ENCODE results near the gene PCP4L1. TPM values are rescaled to one million over a fixed set of nuclear protein-coding genes. Genes with fewer than 3 reads are reported as not detected.

PCP4L1 gene
- total RNA-seq, 1 experiment from 2014 or later: 0.83 TPM

GRCh38 chr1:161238039-161238473 is 20.5 kb upstream of the PCP4L1 start, which contains the start of gene NR1I3:
Gene NR1I3, minus strand, starts transcription at chr1:161238203. Its CDS starts 1,638 bp downstream, at chr1:161236565.
- Histone ChIP-seq H2BK120ac (ENCODE audit: low read depth, low read length, poor library complexity, severe bottlenecking) (no peak within 1 kb of the TSS), H3K4me2 (ENCODE audit: insufficient read depth, insufficient read length, low read length) (no peak within 1 kb of the TSS), H3K23ac (ENCODE audit: insufficient read length, low read depth, low read length) (no peak within 1 kb of the TSS), H2BK12ac (ENCODE audit: insufficient read length, low read depth, low read length) (no peak within 1 kb of the TSS), H3K14ac (ENCODE audit: insufficient read depth, low read length) (no peak within 1 kb of the TSS), H4K5ac (ENCODE audit: insufficient read length, low read depth, low read length) (no peak within 1 kb of the TSS), H2AFZ (ENCODE audit: low read length) (no peak within 1 kb of the TSS), H3K27ac (ENCODE audit: insufficient read length, low read depth, low read length) (no peak within 1 kb of the TSS), H2AK5ac (ENCODE audit: insufficient read length, low read length) (no peak within 1 kb of the TSS), H3K56ac (ENCODE audit: insufficient read length, low read depth, low read length) (no peak within 1 kb of the TSS), H3K4me1 (ENCODE audit: insufficient read depth, low read length) (no peaks in the 10 kb centered on the region), H2BK5ac (ENCODE audit: insufficient read length, low read length) (no peak within 1 kb of the TSS), H3T11ph (ENCODE audit: low read length) (no peak within 1 kb of the TSS), H4K20me1 (ENCODE audit: control insufficient read depth, insufficient read depth, insufficient read length) (no peaks in the 10 kb centered on the region), H3K79me1 (ENCODE audit: insufficient read depth, low read depth, low read length, poor library complexity, severe bottlenecking) (no peaks in the 10 kb centered on the region), H3K18ac (ENCODE audit: insufficient read length, low read depth, low read length) (no peak within 1 kb of the TSS), H2BK20ac (ENCODE audit: low read depth, low read length, poor library complexity, severe bottlenecking) (no peak within 1 kb of the TSS), H3K9me3 (ENCODE audit: control insufficient read depth, low read depth, low read length) (no peaks in the 10 kb centered on the region), H3K4ac (ENCODE audit: low read depth, low read length) (no peak within 1 kb of the TSS), H3K9ac (ENCODE audit: extremely low read depth, insufficient read length, low read length) (no peak within 1 kb of the TSS), H3K79me2 (ENCODE audit: insufficient read depth, low read length) (no peaks in the 10 kb centered on the region), H3K23me2 (ENCODE audit: insufficient read length, low read depth, low read length, poor library complexity, severe bottlenecking) (no peaks in the 10 kb centered on the region), H4K91ac (ENCODE audit: insufficient read length, low read depth, low read length) (no peak within 1 kb of the TSS), H2BK15ac (ENCODE audit: low read depth, low read length) (no peak within 1 kb of the TSS), H4K8ac (replicated peaks; ENCODE audit: insufficient read length, low read depth, low read length) (no peak within 1 kb of the TSS), H3K27me3 (ENCODE audit: insufficient read depth, low read length) (peaks cover 4% of the 10 kb centered on the region)
- no peak for DNase-seq
- TF ChIP-seq CTCF (conservative IDR thresholded peaks at IDR 0.05): no peak
- Mint-ChIP-seq H3K27ac (peak within 1 kb of the TSS in 2 of 3 experiments; percentile 32 to 54; a peak in 3 of 7 replicates), H3K4me3 (no peak within 1 kb of the TSS), H3K27me3 (ENCODE audit: low read depth) (no peaks in the 10 kb centered on the region; the same call in 1 of the 2 replicates), H3K4me1 (peaks cover 0 to 5% of the 10 kb centered on the region in 2 experiments; a peak in 1 of 4 replicates), H3K9me3 (no peaks in the 10 kb centered on the region), H3K36me3 (ENCODE audit: insufficient read depth in 1 of 3, low read depth in 3 of 3) (no peaks in the 10 kb centered on the region)
- no CpG with 5 or more reads among the region's 4 CpGs for WGBS (ENCODE audit: extremely low coverage, insufficient read length, low lambda C conversion rate)
